GM19455 (cell line): ENCODE results near the gene DNMT1.
"Not testable (repeated sequence)": the region's sequence is repeated elsewhere in the genome, so short reads cannot be mapped to it uniquely, and the experiment has no call there.

Experiments used
- ATAC-seq: cut with Tn5 transposase; IDR thresholded peaks from one replicate; pipeline ENCODE4 v1.9.1; 2021; ENCODE audit not compliant: unreplicated experiment

DNMT1 gene

DNA sequence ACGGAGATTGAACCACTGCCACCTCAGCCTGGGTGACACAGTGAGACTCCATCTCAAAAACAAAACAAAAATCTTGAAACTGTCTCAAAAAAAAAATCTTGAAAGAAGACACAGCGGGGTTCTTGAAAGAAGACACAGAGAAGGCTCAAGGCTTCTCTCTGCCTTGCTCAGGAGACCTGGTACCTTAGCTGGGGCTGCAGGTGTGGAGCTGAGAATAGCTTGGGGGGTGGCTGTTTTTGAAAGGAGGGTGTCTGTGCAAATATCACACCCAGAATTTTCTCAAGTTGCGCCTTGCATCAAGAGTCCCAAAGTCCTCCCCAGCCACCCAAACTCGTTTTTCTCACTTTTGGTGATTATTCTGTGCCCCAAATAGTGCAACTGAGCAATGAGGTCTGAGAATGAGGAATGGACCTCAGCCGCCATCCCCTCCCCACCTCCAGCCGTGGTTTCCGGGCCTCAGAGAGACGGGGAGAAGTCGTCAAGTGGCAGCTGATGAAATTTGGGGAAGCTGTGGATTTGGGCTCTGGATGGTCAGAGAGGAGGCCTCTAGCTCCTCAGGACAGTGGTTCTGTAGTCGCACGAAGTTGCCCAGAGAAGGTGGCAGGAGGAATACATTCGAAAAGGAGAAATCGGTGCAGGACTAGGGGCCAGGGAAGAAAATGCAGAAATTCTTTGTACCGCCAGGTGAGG is 27.6 kb upstream of the DNMT1 start:
- ATAC-seq = no peak

DNA sequence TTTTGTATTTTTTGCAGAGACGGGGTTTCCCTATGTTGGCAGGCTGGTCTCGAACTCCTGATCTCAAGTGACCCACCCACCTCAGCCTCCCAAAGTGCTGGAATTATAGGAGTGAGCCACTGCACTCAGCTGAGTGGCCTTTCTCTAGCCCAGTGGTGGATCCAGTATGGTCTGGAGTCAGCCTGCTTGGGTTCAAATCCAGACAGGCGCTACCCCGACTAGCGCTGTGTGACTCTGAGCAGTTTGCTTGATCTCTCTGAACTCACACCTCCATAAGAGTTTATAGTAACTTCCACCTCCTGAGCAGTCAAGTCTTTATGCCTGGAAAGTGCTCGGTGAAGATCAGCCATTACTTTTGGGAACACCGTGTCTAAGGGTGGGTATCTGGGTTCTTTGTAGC is 25.9 kb upstream of the DNMT1 start:
- no peak for ATAC-seq

DNA sequence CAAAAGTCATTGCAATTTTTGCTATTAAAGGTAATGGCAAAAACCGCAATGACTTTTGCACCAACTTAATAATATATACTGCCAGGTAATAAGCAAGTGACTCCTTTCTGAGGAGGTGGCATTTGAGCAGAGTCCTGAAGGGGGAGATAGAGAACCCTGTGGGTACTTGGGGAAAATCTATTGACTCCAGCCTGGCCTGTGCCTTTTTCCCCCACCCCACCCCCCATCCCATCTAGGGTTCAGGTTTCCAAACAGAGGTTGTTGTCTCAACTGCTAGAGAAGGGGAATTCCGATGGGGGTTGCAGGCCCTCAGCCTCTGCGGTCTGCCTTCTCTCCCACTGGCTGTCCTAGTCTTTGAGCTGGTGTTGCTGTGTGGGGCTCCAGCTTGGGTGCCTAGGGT is 24.9 kb upstream of the DNMT1 start:
- ATAC-seq = no peak

DNA sequence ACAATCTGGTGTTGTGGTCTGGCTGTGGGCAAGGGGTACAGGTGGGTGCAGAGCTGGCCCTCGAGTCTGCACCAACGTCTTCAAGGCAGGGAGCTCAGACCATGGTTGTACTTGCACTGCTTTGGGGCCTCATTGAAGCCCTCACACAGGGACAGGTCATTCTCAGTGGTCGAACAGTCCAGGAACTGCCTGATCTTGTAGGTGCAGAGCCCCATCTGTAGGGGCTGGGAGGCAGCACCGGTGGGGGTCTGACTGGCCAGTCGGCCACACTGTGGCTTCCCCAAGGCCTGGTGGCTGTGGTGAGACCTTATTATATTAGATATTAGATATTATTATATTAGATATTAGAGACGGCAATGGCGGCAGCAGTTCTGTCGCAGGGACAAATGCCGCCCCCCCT is 22.3 kb upstream of the DNMT1 start:
- ATAC-seq = no peak

DNA sequence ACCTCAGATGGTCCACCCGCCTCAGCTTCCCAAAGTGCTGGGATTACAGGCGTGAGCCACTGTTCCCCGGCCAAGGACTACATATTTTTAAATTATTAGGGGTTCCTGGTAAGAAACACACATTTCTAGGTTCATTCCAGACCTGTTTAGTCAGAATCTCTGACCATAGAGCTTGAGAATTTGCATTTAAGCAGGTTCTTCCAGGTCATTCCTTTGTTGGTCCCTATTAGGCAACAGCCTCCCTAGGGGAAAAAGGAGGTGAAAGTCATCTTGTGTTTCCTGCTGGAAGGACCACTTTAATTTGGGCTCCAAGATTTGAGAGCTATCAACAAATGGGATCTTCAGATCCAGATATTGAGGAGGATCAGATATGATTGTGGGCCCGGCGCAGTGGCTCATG is 20.0 kb upstream of the DNMT1 start:
- no peak for ATAC-seq

DNA sequence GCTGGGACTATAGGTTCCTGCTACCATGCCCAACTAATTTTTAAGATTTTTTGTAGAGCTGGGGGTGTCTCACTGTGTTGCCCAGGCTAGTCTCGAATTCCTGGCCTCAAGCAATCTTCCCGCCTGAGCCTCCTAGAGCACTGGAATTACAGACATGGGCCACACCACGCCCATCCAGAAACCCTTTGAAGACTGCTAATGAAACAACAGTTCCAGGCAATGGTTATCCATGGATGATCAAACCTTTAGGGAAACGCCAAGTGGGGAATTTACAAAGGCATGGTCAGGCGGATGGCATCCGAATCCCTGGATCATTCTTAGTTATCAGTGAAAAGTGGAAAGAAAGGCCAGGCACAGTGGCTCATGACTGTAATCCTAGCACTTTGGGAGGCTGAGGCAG is 16.9 kb upstream of the DNMT1 start:
- no peak for ATAC-seq

DNA sequence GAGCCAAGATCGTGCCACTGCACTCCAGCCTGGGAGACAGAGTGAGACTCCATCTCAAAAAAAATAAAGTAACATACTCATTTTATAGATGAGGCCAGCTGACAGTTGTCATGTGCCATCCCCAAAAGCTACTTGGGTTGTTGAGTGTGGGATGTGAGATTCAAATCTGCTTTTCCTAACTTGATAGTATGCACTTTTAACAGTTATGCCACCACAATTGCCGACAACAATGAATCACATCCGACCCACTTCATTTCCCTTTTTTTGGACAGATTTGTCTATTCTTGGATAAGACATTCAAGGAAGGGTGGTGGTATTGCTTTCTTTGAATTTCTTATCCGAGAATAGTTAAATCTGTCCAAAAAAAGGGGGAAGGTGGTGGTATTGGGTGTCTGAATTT is 16.3 kb upstream of the DNMT1 start:
- ATAC-seq = no peak

DNA sequence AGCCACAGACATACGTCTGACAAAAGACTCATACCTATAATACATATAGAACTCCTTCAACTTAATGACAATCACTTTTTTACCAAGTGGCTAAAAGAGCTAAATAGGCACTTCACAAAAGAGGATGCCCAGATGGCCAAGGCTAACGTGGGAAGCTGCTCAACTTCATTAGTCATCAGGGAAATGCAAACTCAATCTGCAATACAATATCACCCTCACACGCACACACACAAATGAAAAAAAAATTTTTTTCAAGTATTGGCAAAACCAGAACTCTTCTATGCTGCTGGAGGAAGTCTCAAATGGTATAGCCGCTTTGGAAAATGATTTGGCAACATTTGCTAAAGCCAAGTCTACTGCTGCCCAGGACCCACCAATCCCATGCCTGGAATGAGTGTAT is 14.6 kb upstream of the DNMT1 start:
- ATAC-seq = no peak

DNA sequence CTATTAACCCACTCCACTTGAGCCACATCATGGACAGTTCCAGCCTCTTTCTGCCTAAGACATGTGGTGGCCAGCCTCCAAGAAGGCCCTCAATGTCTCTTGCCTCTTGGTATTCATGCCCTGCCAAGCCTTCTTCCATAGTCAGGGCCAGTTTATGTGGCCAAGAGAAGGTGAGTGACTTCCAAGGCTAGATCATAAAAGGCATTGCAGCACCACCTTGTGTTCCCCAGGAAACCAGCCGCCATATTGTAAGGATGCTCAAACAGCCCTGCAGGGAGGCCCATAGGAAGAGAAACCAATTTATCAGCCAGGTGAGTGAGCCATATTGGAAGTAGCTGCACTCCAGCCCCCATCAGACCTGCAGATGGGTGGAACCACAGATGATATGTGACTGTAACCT is 12.3 kb upstream of the DNMT1 start:
- ATAC-seq = no peak

DNA sequence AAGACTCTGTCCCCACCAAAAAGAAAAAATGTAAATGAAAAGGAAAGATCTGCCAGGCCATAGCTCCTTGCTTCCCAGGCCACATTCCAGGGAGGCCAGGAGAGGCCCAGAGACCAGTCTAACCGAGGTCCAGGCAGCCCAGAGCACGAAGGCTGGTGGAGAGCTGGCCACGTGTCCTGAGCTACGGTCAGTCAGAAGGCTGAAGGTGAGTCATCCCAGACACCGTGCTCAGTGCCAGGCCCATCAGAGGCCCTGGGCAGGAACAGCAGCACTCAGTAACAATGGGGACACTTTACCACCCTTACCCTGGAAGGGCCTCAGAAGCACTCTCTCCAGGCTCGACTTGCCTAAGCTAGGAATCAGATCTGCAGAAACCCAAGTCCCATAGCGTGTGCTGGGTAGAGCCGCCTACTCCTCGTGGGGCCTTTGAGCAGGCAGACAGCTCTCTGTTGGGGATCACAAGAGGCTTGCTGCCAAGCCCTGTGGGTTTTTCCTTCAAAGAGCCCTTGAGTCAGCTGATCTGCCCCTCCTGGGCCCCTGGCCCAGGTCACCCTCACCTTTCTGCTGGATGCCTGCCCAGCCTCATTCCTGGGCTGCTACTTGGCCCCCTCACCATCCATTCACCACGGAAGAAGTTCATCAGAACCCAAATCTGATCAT is 11.6 kb upstream of the DNMT1 start:
- no peak for ATAC-seq

DNA sequence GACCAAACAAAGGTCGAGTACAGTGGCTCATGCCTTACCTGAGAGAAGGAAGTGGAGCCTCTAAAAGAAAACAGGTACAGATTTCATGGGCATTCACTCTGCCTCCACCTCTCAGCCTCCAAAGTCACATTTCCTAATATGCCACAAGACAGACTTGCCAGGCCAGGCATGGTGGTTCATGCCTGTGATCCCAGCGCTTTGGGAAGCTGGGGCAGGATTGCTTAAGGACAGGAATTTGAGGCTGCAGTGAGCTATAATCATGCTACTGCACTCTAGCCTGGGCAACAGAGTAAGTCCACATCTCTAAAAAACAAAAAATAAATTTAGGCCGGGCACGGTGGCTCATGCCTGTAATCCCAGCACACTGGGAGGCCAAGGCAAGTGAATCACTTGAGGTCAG is 10.9 kb upstream of the DNMT1 start:
- ATAC-seq = no peak

DNA sequence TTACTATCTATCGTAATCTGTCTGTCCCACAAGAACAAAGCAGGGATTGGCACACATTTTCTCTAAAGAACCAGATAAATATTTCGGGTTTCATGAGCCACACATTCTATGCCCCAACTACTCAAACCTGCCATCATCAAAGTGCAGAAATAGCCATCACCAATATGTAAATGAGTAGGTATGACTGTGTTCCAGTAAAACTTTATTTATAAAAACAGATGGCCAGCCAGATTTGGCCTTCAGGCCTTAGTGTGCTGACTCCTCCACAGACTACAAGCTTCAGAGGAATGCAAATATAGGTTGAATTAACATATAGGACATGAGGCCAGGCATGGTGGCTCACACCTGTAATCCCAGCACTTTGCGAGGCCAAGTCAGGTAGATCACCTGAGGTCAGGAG is 8.9 kb upstream of the DNMT1 start:
- ATAC-seq = no peak

DNA sequence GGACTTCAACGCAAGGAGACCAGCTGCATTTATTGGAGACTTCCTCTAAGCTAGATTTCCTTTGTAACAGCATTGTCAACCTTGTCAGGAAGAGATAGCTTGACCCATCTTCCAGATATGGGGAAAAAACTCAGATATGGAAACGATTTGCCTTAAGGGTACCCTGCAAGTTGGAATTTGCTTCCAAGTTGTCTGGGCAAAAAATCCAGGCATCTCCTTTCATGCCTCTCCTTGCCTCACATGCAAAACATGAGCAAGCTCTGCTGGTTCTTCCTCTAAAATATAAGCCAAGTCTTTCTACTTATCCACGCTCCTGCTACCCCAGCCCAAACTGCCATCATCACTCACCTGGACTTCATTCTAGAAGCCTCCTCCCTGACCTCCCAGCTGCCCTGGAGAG is 6.4 kb upstream of the DNMT1 start:
- no peak for ATAC-seq

DNA sequence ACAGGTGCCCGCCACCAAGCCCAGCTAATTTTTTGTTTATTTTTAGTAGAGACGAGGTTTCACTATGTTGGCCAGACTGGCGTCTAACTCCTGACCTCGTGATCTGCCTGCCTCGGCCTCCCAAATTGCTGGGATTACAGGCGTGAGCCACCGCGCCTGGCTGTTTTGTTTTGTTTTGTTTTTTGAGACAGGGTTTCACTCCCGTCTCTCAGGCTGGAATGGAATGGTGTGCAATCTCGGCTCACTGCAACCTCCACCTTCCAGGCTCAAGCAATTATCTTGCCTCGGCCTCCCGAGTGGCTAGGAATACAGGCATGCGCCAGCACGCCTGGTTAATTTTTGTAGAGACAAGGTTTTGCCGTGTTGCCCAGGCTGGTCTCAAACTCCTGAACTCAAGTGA is 5.3 kb upstream of the DNMT1 start:
- ATAC-seq = not testable (repeated sequence)

DNA sequence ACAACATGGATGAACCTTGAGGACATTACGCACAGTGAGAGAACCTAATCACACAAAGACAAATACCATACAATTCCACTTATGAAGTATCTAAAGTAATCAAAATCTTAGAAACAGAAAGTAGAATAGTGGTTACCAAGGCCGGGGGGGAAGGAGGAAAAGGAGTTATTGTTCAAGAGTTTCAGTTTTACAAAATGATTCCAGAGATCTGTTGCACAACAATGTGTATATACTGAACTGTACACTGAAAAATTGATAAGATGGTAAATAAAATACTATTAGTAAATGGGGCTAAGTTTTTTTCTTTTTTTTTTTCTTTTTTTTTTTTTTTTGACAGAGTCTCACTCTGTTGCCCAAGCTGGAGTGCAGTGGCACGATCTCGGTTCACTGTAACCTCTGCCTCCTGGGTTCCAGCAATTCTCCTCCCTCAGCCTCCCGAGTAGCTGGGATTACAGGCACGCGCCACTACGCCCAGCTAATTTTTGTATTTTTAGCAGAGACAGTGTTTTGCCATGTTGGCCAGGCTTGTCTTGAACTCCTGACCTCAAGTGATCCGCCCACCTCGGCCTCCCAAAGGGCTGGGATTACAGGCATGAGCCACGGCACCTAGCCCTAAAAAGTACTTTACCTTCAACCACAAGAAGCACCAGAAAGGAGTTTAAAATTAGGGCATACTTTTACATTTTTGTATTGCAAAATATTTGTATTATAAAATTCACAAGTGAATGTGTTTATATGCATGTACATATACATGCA is 4.3 kb upstream of the DNMT1 start:
- ATAC-seq = not testable (repeated sequence)

DNA sequence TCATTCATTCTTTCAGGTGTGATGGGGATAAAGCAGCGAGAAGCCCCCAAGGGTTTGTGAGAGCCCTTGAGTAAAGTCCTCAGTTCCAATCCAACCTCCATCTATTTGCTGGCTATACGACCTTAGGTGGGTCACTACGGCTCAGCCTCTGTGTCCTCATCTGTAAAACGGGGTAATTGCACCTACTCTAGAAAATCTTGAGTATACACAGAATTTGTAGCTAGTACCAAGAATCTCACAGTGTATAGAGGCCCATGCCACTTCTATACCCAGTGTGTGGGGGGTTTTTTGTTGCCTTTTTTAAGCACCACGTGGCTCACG is 406 bp upstream of the DNMT1 start:
- no peak for ATAC-seq

DNA sequence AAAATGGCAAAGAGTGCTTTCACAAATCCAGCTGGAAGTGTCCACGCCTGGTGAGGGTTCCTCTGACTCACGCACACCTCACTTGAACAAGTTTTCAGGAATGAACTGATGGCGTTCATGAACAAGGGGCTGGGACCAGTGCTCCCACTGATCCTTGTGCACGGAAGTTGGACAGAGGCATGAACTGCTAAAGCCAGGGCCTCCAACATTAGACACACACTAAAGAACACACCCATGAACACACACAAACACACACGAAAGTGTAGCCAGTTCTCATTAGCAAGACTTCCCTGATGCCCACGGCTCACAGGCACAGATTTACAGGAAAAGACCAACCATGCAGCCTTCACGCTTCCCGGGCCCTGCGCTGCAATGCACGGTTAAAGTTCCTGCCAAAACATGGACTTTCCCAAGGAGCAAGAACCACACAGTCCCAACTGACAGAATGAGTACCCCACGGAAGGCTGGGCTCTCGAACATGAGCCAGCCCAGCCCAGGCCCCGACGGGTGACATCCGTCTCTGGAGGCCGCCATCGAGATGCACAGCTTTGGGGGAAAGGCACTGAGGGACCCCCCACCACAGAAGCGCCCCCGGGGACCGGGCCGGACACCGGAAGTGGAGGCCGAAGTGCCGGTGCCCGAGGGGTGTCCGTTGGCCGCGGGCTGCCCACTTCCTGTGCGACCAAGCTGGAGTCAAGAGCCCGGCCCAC is 808 bp downstream of the DNMT1 start:
- no peak for ATAC-seq

DNA sequence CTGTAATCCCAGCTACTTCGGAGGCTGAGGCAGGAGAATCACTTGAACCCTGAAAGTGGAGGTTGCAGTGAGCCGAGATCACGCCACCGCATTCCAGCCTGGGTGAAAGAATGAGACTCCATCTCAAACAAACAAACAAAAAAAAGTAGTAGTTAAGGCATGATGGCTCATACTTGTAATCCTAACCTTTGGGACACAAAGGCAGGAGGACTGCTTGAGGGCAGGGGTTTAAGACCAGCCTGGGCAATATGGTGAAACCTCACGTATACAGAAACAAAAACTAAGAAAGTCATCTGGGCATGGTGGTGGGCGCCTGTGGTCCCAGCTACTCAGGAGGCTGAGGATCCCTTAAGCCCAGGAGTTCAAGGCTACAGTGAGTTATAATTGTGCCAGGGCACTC is 1.8 kb downstream of the DNMT1 start:
- ATAC-seq = no peak

DNA sequence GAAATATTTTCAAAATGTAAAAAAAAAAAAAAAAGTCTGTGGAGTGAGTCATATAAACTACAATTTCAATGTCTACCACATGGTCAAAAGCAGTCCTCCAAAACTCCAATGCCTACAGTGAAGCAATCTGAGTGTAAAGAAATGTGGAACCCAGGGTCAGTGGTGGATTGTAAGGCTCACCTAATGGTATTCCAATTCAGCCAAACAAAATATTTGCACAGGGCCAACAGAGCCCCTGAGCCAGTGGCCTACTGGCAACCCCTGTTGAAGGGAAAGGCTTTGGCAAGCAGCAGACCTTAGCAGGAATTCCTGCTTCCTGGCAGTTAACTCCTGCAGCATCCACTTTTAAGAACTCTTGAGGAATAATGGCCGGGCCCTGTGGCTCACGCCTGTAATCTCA is 3.4 kb downstream of the DNMT1 start:
- no peak for ATAC-seq

DNA sequence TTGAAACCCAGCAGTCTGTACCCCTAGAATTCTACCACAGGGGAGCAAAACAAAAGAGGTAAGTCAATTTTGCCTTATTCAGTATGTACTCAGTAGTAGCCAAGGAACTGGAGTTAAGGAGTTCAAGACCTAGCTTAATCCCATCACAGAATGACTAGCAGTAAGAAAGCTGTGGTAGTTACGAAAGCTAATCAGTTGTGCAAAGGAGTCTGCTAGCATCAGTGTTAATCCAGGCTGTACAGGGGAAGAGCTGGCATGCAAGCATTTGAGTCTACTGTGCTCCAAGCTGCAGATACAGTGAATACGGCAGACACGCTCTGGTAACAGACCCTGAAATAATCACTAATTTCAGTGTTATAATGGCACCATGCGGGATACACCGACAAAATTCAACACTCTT is 4.7 kb downstream of the DNMT1 start:
- ATAC-seq = no peak

DNA sequence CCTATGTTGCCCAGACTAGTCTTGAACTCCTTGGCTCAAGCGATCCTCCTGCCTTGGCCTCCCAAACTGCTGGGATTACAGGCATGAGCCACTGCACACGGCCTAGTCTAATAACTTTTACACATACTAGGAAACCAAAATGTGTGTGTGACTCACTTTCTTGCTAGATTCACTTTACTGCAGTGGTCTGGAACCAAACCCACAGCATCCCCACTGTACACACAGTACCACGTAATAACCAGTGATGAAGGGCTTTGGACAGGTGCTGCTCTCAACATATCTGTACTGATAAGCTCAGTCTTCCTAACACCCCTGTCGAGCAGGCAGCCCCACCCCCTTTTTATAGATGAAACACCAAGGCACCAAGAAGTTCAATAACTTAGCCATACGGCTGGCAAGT is 5.1 kb downstream of the DNMT1 start:
- no peak for ATAC-seq

DNA sequence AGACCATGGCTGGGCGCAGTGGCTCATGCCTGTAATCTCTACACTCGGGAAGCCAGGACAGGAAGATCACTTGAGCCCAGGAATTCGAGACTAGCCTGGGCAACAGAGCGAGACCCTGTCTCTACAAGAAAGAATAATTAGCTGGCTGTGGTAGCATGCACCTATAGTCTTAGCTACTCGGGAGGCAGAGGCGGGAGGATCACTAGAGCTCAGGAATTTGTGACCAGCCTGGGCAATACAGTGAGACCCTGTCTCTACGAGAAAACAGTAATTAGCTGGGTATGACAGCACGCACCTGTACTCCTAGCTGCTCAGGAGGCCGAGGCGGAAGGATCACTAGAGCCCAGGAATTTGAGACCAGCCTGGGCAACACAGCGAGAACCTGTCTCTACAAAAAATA is 7.4 kb downstream of the DNMT1 start:
- no peak for ATAC-seq
